ENCODE results near the gene GFER. TPM values are rescaled to one million over a fixed set of nuclear protein-coding genes. Genes with fewer than 3 reads are reported as not detected.
A peak's percentile ranks its signal among the peaks of the same experiment; 100 is the strongest.

GFER gene
- total and polyA plus RNA-seq, 4 donors, result 7.2 to 36.1 (median 29.1) TPM

DNA sequence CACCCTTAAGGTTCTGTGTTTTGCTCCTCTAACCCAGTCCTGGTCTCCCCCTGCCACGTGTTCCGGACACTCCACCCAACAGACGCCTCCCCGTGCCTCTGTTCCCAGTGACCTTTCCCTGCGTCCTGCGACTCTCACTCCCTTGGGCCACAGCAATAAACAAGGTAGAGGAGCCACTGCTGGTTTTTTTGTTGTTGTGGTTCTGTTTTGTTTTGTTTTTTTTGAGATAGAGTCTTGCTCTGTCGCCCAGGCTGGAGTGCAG is 31.9 kb downstream of the GFER start:
- H3K27ac ChIP-seq (ENCODE audit: low read depth, low read length), result no peak overlapping the region
- no peak overlapping the region for H3K4me3 ChIP-seq (ENCODE audit: low read depth, low read length)
- no peaks in the 10 kb centered on the region for H3K36me3 ChIP-seq (ENCODE audit: control insufficient read depth, insufficient read depth, low read length)
- H3K9me3 ChIP-seq (ENCODE audit: control insufficient read depth, insufficient read depth, low read length), result no peaks in the 10 kb centered on the region
- DNase-seq (ENCODE audit: low read depth in 4 of 6, low spot score in 6 of 6), result no peak
- WGBS (ENCODE audit: insufficient coverage), result 100% methylated on average over 4 of the region's 7 CpGs
- H3K27me3 ChIP-seq (ENCODE audit: control insufficient read depth, insufficient read depth, low read length), result peaks cover 22% of the 10 kb centered on the region
- H3K4me1 ChIP-seq (ENCODE audit: control insufficient read depth, insufficient read depth, low read length), result peaks cover 15% of the 10 kb centered on the region

DNA sequence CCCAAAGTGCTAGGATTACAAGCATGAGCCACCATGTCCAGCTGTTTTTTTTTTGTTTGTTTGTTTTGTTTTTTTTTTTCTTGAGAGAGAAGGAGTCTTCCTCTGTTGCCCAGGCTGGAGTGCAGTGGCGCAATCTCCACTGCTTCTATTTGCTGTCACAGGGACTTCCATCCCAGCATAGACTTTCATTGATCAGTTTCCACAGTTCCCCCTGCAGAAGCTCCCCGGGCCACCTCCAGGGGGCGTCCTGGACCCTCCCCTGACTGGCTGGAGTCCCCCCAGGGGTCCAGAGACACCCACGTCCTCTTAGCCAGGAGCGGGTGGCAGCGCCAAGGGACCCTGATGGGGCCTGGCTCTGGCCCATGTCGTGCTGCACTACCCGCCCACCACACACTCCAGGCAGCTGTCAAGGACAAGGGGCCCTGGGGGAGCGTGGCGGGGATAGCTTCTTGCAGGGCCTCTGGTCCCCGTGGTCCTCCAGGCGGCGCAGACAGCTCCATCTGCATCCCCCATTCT is 32.5 kb downstream of the GFER start:
- no peaks in the 10 kb centered on the region for H3K36me3 ChIP-seq (ENCODE audit: control insufficient read depth, insufficient read depth, low read length)
- H3K27me3 ChIP-seq (ENCODE audit: control insufficient read depth, insufficient read depth, low read length), result peaks cover 26% of the 10 kb centered on the region
- H3K9me3 ChIP-seq (ENCODE audit: control insufficient read depth, insufficient read depth, low read length), result no peaks in the 10 kb centered on the region
- no peak for DNase-seq (ENCODE audit: low read depth in 4 of 6, low spot score in 6 of 6)
- peaks cover 15% of the 10 kb centered on the region for H3K4me1 ChIP-seq (ENCODE audit: control insufficient read depth, insufficient read depth, low read length)
- no peak overlapping the region for H3K4me3 ChIP-seq (ENCODE audit: low read depth, low read length)
- 29% methylated on average over 13 of the region's 13 CpGs for WGBS (ENCODE audit: insufficient coverage)
- no peak overlapping the region for H3K27ac ChIP-seq (ENCODE audit: low read depth, low read length)

DNA sequence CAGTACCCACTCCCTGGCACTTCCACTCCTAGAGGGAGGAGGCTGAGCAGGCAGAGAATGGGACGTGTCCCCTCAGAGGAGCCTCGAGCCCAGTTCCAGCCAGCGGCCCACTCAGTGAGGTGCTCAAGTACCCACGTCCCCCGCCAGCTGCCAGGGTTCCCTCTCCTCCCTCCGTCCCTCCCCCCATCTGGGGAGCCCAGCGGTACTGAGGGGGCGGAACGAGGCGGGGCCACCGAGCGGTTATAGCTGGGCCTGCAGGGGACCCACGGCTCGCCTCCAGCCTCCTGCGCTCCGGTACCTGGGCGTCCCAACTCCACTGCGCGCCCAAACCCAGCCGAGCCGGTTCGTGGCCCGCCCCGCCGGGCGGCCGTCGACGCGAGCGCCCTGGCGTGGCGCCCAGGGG is 35.5 kb downstream of the GFER start, which contains the start of gene NPW:
NPW (plus strand) TSS at position 268 of the 403 bp plus-strand sequence.
- DNase-seq (ENCODE audit: low read depth in 4 of 6, low spot score in 6 of 6), result no peak
- Histone ChIP-seq H3K36me3 (ENCODE audit: control insufficient read depth, insufficient read depth, low read length) (no peaks in the 10 kb centered on the region), H3K4me3 (ENCODE audit: low read depth, low read length) (no peak within 1 kb of the TSS), H3K4me1 (ENCODE audit: control insufficient read depth, insufficient read depth, low read length) (peaks cover 34% of the 10 kb centered on the region), H3K27ac (ENCODE audit: low read depth, low read length) (no peak within 1 kb of the TSS), H3K27me3 (ENCODE audit: control insufficient read depth, insufficient read depth, low read length) (peaks cover 32% of the 10 kb centered on the region), H3K9me3 (ENCODE audit: control insufficient read depth, insufficient read depth, low read length) (no peaks in the 10 kb centered on the region)
- 1% methylated on average over 33 of the region's 33 CpGs for WGBS (ENCODE audit: insufficient coverage)

DNA sequence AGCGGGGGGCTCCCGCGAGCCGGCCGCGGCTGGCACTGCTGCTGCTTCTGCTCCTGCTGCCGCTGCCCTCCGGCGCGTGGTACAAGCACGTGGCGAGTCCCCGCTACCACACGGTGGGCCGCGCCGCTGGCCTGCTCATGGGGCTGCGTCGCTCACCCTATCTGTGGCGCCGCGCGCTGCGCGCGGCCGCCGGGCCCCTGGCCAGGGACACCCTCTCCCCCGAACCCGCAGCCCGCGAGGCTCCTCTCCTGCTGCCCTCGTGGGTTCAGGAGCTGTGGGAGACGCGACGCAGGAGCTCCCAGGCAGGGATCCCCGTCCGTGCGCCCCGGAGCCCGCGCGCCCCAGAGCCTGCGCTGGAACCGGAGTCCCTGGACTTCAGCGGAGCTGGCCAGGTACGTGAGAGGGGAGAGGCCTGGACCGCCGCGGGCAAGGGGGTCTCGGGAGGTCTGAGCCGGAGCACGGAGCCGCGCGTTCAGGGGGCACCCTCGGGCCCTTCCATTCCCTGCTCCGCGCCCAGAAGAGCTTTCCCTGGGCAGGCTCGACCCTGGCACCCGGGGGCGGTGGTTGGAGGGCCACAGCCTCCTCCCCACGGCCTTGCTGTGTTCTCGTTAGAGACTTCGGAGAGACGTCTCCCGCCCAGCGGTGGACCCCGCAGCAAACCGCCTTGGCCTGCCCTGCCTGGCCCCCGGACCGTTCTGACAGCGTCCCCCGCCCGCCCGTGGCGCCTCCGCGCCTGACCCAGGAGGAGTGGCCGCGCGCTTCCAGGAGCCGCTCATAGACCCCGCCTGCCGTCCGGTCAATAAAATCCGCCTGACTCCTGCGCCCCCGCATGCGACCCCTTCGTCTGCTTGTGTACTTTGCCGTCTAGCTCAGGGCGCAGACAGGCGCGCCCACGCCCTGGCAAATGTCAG is 36.2 kb downstream of the GFER start:
- peaks cover 32% of the 10 kb centered on the region for H3K27me3 ChIP-seq (ENCODE audit: control insufficient read depth, insufficient read depth, low read length)
- H3K4me1 ChIP-seq (ENCODE audit: control insufficient read depth, insufficient read depth, low read length), result peaks cover 34% of the 10 kb centered on the region
- no peaks in the 10 kb centered on the region for H3K36me3 ChIP-seq (ENCODE audit: control insufficient read depth, insufficient read depth, low read length)
- no peak overlapping the region for H3K4me3 ChIP-seq (ENCODE audit: low read depth, low read length)
- H3K9me3 ChIP-seq (ENCODE audit: control insufficient read depth, insufficient read depth, low read length), result no peaks in the 10 kb centered on the region
- H3K27ac ChIP-seq (ENCODE audit: low read depth, low read length), result no peak overlapping the region
- no peak for DNase-seq (ENCODE audit: low read depth in 4 of 6, low spot score in 6 of 6)
- under 1% methylated on average over 96 of the region's 96 CpGs for WGBS (ENCODE audit: insufficient coverage)

DNA sequence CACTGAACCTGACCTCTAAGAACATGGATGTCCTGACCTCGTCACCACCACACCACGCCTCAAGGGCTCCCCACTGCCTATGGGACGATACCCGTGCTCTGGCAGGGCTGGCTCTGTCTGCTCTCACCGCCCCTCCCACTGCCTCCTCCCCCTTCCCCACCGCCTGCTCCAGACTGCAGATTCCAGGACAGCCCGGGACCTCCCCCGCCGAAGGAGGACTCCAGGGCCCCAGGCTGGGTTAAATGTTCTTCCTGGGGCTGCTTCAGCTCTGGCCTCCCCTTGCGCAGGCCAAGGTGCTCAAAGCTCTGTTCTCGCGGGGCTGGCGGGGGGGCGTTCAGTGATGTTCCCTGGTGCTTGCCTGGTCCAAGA is 38.7 kb downstream of the GFER start:
- DNase-seq (ENCODE audit: low read depth in 4 of 6, low spot score in 6 of 6), result no peak
- 2% methylated on average over 10 of the region's 14 CpGs for WGBS (ENCODE audit: insufficient coverage)
- peaks cover 50% of the 10 kb centered on the region for H3K4me1 ChIP-seq (ENCODE audit: control insufficient read depth, insufficient read depth, low read length)
- H3K4me3 ChIP-seq (ENCODE audit: low read depth, low read length), result peak overlapping the region; percentile 42
- H3K36me3 ChIP-seq (ENCODE audit: control insufficient read depth, insufficient read depth, low read length), result peaks cover 3% of the 10 kb centered on the region
- H3K27ac ChIP-seq (ENCODE audit: low read depth, low read length), result no peak overlapping the region
- no peaks in the 10 kb centered on the region for H3K9me3 ChIP-seq (ENCODE audit: control insufficient read depth, insufficient read depth, low read length)
- H3K27me3 ChIP-seq (ENCODE audit: control insufficient read depth, insufficient read depth, low read length), result peaks cover 34% of the 10 kb centered on the region

DNA sequence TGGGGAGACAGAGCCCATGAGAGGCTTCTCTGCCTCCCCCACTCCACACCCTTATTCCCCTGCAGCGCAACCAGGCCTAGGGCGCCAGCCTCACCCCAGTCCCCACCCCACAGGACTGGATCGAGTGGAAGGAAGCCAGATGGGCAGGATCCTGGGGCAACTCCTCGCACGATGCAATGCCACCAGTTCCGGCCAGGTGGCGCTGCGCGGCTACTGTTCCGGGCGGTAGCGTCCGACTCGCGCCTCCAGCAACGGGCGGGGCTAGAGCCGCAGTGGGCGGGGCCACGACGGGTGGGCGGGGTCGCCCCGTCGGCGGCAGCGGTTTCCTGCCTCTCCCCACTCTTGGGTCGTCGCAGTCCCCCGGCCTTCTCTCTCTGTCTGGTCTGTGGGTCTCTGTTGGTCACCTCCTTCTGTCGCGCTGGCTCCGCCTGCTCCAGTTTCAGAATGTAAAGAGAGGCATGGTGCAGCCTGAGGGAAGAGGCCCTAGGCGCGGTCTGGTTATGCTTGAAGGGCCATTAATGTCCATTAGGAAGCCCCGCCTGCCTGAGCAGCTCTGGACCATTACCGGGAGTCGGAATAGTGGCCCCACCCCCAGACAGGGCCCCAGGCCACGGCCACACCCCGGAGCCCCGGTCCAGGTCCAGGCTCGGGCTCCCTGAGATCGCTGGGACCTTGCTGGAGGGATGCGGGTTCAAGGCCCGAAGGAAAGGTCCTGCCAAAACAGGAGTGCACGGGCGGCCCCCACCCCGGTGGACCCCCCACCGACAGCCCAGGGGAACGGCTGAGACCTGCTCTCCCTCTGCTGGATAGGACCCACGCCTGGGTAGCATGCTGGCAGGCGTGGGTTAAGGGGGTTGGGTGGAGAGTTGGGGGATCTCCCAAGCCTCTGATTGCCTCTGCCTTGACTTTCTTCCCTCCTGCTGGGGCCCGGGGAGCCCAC is 39.4 kb downstream of the GFER start:
- Histone ChIP-seq H3K4me3 (ENCODE audit: low read depth, low read length) (peak overlapping the region; percentile 42), H3K4me1 (ENCODE audit: control insufficient read depth, insufficient read depth, low read length) (peaks cover 57% of the 10 kb centered on the region), H3K27ac (ENCODE audit: low read depth, low read length) (peak overlapping the region; percentile 54)

DNA sequence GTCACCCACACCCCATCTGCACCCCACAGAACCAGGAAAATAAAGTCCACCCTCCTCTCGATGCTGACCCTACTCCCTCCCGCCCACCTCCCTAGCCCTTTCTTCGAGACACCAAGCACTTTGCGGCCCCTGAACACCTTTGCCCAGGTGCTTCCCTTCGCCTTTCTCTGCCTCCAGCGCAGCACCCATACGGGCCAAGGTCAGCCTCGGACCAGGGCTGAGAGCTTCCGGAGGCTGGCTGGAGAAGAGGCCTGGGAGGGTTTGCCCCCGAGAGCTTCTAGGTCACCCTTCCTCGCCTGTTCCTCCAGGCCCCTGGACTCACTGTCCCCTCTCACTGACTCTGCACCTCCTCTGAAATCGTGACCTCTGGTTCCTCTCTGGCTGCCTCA is 40.0 kb downstream of the GFER start:
- no peak overlapping the region for H3K4me3 ChIP-seq (ENCODE audit: low read depth, low read length)
- peaks cover 28% of the 10 kb centered on the region for H3K27me3 ChIP-seq (ENCODE audit: control insufficient read depth, insufficient read depth, low read length)
- H3K27ac ChIP-seq (ENCODE audit: low read depth, low read length), result peak overlapping the region; percentile 54
- DNase-seq (ENCODE audit: low read depth in 4 of 6, low spot score in 6 of 6), result no peak
- H3K36me3 ChIP-seq (ENCODE audit: control insufficient read depth, insufficient read depth, low read length), result peaks cover 6% of the 10 kb centered on the region
- no peaks in the 10 kb centered on the region for H3K9me3 ChIP-seq (ENCODE audit: control insufficient read depth, insufficient read depth, low read length)
- H3K4me1 ChIP-seq (ENCODE audit: control insufficient read depth, insufficient read depth, low read length), result peaks cover 62% of the 10 kb centered on the region
- 92% methylated on average over 12 of the region's 12 CpGs for WGBS (ENCODE audit: insufficient coverage)

More for the DNA sequence above, 39.4 kb downstream of the GFER start:
- 7% methylated on average over 49 of the region's 53 CpGs for WGBS (ENCODE audit: insufficient coverage)
- peak in 5 of 6 donors; percentile 71 to 94 (median 83) for DNase-seq (ENCODE audit: low read depth in 4 of 6, low spot score in 6 of 6)
- H3K9me3 ChIP-seq (ENCODE audit: control insufficient read depth, insufficient read depth, low read length), result no peaks in the 10 kb centered on the region
- peaks cover 3% of the 10 kb centered on the region for H3K36me3 ChIP-seq (ENCODE audit: control insufficient read depth, insufficient read depth, low read length)
- H3K27me3 ChIP-seq (ENCODE audit: control insufficient read depth, insufficient read depth, low read length), result peaks cover 31% of the 10 kb centered on the region

DNA sequence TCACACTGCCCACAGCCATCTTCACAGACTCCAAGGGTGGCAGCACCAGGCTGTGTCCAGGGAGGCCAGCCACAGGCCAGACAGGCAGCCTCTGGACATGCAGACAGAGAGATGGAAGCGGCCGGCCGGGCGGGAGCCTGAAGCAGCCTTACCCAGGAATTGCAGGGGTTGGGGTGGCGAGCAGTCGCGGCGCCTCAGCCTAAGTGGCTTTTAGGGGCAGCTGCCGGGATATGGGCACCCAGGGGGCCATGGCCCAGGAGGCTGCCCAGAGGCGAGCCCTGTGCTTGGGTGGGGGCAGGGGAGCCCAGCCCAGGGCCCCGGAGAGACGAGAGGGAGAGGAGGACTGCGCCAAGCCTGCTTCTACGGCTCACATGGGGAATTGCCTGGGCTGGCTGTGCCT is 41.3 kb downstream of the GFER start:
- Histone ChIP-seq H3K36me3 (ENCODE audit: control insufficient read depth, insufficient read depth, low read length) (peaks cover 18% of the 10 kb centered on the region), H3K27me3 (ENCODE audit: control insufficient read depth, insufficient read depth, low read length) (peaks cover 18% of the 10 kb centered on the region), H3K9me3 (ENCODE audit: control insufficient read depth, insufficient read depth, low read length) (no peaks in the 10 kb centered on the region), H3K4me1 (ENCODE audit: control insufficient read depth, insufficient read depth, low read length) (peaks cover 53% of the 10 kb centered on the region), H3K4me3 (ENCODE audit: low read depth, low read length) (no peak overlapping the region), H3K27ac (ENCODE audit: low read depth, low read length) (no peak overlapping the region)
- WGBS (ENCODE audit: insufficient coverage), result 84% methylated on average over 13 of the region's 14 CpGs
- no peak for DNase-seq (ENCODE audit: low read depth in 4 of 6, low spot score in 6 of 6)

DNA sequence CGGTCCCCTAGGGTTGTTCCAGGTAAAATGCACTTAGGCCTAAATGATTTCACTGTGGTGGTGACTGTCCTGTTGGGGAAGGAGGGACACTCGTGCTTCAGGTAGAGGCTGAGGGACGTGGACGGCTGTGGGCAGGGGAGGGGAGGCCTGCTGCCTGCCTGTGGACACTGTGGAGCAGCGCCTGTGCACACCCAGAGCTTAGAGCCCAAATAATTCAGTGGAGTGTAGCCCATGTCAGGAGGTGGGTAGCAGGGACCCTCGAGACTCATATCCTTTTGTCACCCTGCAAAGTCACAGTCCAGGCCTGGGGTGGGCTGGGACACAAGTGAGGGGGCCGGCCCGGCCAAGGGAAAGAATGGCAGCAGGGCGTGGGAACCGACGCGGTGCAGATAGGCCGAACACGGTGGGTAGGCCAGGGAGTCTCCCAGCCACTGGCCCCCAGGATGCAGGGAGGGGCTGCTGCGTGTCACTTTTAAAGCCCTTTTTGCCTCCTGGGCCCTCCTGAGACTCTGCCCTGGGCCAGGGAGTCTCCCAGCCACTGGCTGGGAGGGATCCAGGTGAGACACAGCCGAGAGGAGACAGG is 42.0 kb downstream of the GFER start:
- no peak overlapping the region for H3K27ac ChIP-seq (ENCODE audit: low read depth, low read length)
- WGBS (ENCODE audit: insufficient coverage), result 77% methylated on average over 15 of the region's 16 CpGs
- DNase-seq (ENCODE audit: low read depth in 4 of 6, low spot score in 6 of 6), result no peak
- no peaks in the 10 kb centered on the region for H3K9me3 ChIP-seq (ENCODE audit: control insufficient read depth, insufficient read depth, low read length)
- no peak overlapping the region for H3K4me3 ChIP-seq (ENCODE audit: low read depth, low read length)
- peaks cover 25% of the 10 kb centered on the region for H3K36me3 ChIP-seq (ENCODE audit: control insufficient read depth, insufficient read depth, low read length)
- peaks cover 46% of the 10 kb centered on the region for H3K4me1 ChIP-seq (ENCODE audit: control insufficient read depth, insufficient read depth, low read length)
- H3K27me3 ChIP-seq (ENCODE audit: control insufficient read depth, insufficient read depth, low read length), result peaks cover 11% of the 10 kb centered on the region

Measured in spinal cord (tissue), 10 donors.